NCI-H2171 treated with DMSO at 0.1 percent for 48 hours (cell line): ENCODE measurements around the gene HOXA10.

Experiments used
- DNase-seq: peaks from one replicate; lab custom pipeline; 2025; lab: John Stamatoyannopoulos, UW

The HOXA10 gene

DNA sequence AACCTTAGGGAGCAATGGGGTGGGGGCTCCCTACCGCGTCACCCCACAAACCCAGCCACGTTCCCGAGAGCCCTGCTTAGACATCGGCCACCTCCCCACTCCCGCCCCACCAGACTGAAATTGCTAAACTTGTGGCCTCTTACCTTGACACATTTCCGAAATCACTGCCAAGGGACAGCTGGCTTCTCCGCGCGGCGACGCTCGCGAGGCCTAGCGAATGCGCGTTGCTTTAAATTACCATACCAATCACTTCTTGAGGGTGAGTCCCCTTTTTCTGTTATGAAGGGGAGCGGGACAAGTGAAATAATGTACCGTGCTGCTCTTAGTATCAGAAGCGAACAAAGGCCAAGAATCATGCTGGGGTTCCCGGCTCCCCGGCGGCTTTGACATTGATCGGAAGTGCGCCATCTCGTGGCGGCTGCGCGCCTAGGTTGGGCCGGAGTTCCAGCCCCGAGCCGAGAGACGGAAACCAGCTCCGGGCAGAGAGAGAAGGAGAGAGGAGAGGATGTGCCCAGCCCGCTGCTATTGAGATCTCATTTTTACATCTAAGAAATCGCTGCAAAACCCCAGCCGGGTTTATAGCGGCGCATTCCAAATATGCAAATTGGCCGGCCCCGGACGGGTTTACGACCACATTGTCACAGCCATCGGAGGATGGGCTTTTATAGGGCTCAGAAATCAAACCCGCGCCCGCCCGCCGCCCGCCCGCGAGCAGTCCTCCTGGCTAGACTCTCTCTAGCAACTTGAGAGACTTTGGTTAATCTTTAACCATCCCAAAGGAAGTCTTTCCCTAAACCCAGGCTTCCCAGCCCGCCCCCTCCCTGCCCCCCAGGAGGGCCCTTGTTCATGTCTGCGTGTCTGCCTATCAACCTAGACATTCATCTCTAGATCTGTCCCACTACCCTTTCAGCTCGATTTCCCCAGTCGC, 5.6 kb upstream of the HOXA10 start:
- DNase-seq, result peak; percentile 32

GRCh38 chr7:27179030-27179429, 4.9 kb upstream of the HOXA10 start:
- no peak for DNase-seq

DNA sequence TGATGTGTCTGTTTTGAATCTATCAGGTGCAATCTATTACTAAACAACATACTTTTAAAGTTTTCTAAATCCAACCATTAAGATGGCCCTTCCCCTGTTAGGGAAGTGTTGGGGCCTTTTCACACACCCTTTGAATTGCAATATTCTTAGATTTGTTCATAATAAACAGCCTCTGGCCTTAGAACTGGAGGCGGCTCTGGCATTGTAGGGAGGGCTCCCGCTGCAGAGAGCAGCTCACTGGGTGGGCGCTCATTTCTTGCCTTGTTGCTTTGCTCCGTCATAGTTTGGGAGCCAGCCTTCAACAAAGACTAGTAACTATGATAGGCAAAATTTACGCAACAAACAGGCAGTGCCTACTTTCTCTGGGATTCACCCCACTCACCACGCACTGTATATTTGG, 4.2 kb upstream of the HOXA10 start:
- DNase-seq, result no peak

DNA sequence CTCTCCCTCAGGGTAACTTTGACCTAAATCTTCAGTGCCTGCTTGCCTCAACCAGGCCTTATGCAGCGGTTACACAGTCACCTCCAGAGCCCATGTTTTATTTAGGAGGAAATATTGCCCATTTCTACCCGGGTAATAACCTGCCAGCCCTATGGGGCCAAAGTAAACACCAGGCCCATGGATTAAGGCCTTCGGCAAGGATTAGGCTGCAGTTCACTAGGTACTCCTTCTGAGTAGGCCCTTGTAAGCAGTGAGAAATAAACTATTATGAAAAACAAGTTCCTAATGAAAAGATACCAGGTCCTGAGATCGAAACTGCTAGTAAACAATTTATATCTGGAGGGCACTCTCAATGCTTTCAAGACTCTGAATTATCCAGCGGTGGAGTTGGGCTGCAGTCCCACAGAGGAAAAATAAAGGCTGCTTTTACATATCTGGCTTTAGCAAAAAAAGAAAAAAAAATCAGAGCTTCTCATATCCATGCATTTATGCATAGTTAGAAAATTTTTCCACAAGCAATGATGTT, 3.7 kb upstream of the HOXA10 start:
- DNase-seq, result no peak

DNA sequence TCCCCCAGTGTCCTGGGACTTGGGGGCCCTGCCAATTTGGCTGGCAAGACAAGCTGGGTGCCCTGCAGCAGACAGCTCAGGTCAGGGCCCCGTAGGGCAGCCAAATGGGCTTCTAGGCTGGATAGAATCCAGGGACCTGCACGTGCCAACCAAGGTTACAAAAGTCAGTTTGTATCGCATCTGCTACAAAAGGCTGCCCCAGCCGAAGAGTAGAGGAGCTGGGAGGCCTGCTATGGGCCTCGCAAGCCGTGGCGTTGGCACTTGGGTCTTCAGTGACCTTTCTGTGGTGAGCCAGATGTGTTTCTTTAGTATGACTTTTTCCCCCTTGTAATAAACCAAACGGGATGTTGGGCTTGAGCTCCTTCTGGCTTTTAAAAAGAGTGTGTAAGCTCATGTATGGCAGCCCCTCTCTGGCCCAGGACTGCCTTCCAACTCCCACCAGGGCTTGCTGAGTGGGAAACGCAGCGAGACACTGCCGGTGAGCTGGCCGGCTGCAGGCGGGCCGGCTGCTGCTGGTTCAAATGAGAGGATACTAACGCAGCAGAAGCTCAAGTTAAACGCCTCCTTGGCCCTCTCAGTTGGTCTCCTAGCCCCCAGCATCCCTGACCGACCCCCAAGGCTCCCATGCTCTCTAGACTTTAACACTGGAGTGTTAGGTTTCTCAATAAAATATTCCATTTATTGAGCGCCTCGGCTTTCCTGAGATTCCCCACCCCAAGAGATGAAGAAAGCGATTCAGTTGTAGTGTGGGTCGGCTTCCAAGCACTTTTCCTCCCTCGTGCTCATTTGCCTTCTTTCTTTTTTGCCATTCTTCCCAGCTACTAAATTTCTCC, 3.1 kb upstream of the HOXA10 start:
- no peak for DNase-seq

DNA sequence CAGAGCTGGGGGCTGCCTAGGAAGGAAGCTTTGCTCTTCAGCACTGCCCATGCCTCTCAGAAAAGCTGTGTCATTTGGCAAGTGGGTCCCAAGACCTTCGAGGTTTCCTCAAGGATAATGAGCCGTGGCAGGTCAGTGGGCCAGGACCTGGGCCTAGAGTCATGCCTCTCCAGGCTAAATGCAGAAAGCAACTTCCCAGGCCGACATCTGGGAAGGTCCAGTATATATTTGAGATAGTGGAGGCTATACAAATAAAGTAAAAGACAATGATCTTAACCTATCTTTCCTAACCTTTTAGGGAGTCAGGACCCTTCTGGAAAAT, 2.4 kb upstream of the HOXA10 start:
- no peak for DNase-seq

- DNase-seq, result no peak
These were observed 1.8 kb upstream of the HOXA10 start for GRCh38 chr7:27175626-27176523.

GRCh38 chr7:27174874-27175625, 930 bp upstream of the HOXA10 start:
- no peak for DNase-seq

- peak; percentile 42 for DNase-seq
These were observed 587 bp downstream of the HOXA10 start for GRCh38 chr7:27173511-27173955.

- peak; percentile 52 for DNase-seq
These were observed 1.2 kb downstream of the HOXA10 start for GRCh38 chr7:27172823-27173510.

DNA sequence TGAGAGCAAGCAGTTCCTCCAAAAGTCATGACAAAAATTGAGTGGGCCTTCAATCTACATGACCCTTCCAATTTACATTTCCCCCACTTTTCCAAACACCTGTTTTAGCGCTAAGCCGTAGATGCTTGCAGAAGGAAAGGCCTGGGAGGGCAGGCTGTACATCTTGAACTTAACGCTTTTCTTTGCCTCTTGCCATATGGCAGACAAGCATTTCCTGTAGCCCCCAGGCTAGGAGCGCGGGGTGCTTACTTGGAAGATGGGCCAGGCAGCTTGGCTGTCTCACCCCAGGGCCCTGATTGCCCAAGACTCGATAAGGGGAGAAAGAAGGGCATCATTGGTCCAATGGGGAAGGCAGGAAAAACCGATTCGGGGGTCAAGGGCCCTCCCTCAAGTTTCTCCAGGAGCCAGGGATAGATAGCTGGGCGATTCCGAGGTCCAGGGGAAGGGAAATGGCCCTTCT, 1.8 kb downstream of the HOXA10 start:
- DNase-seq, result peak; percentile 18

GRCh38 chr7:27171637-27172314, 2.3 kb downstream of the HOXA10 start:
- no peak for DNase-seq

DNA sequence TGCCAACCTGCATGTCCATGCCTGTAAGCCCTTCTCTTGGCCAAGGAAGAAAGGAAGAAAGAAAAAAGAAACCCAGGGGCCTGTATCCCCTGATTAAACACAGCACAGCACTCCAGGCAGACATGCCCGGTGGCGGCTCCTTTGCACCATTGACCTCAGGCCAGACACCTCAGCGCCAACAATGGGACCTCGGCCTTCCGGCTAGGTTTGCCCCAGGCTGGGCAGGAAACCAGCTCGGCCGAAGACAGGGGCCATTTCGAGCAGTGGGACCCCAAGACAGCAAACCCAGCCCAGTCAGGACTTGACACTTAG, 2.8 kb downstream of the HOXA10 start:
- DNase-seq, result no peak

DNA sequence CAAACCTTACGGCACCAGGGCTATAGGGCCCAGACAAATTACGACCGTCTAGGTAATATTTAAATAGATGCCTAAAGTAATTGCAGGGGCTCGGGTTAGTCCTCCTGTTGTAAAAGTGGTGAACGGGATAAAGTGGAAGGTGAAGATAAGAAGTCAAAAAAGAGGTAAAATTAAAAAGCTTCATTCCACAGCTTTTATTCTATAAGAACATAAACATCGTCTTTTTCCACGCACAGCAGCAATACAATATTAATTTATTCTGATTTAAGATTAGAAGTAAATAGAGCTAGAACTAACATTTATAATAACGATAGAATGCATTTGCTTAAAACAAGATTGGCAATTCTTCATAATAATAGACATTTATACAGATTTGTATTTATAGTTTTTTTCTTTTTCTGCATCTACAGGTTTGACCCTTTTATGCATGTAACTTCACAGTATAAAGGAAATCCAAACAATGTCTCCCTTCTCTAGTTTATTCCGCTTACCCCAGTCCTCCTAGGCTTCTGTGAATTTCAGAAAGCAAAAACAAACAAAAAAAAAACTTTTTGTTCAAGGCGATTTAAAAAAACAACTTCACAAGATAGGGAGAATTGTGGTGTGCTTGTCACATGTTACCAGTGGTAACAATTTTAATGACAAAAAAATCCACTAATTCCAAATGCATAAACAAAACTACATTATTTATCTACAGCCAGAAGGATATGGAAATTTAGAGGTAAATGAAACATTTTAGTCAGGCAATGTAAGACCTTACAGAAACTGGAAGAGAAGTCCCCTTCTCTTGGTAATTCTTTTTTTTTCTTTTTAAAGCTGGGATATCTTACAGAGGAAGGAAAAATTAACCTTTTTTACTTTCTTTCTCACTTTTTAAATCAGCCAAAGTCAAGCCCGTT, 3.4 kb downstream of the HOXA10 start:
- DNase-seq, result no peak

GRCh38 chr7:27169658-27170425, 4.3 kb downstream of the HOXA10 start:
- DNase-seq, result peak; percentile 56

GRCh38 chr7:27168265-27168947, 5.7 kb downstream of the HOXA10 start:
- peak; percentile 68 for DNase-seq

- DNase-seq, result no peak
These were observed 6.2 kb downstream of the HOXA10 start for GRCh38 chr7:27167916-27168264.
